Measurements from ENCODE around the gene E4F1. TPM values are rescaled to one million over a fixed set of nuclear protein-coding genes. Genes with fewer than 3 reads are reported as not detected.
A peak's percentile ranks its signal among the peaks of the same experiment; 100 is the strongest.

Gene E4F1
- total RNA-seq, 2 experiments from 2014 or later: 31.8 to 33.8 TPM

GRCh38 chr16:2234813-2235170 lies 11.4 kb downstream of the E4F1 start:
- ATAC-seq (ENCODE audit: poor library complexity): no peak
- H3K36me3 Mint-ChIP-seq (ENCODE audit: low read depth): peaks cover 22% of the 10 kb centered on the region
- no peaks in the 10 kb centered on the region for H3K9me3 Mint-ChIP-seq
- Histone ChIP-seq H3K9me3 (ENCODE audit: control insufficient read depth in 1 of 2, insufficient read depth in 1 of 2, low read length in 2 of 2) (no peaks in the 10 kb centered on the region), H3K4me3 (ENCODE audit: low read length) (no peak overlapping the region), H3K36me3 (ENCODE audit: insufficient read depth, low read length) (peaks cover 50% of the 10 kb centered on the region), H3K4me1 (ENCODE audit: insufficient read depth, low read length) (peaks cover 11% of the 10 kb centered on the region), H3K27me3 (ENCODE audit: control insufficient read depth in 1 of 2, insufficient read depth in 2 of 2, low read length in 2 of 2) (peaks cover 0 to 12% of the 10 kb centered on the region in 2 experiments), H3K27ac (ENCODE audit: low read depth in 1 of 2, low read length in 2 of 2) (no peak overlapping the region)
- ChIA-PET CTCF (no interaction called here), POLR2A (no interaction called here)
- H3K4me3 Mint-ChIP-seq: no peak overlapping the region
- no peaks in the 10 kb centered on the region for H3K4me1 Mint-ChIP-seq (ENCODE audit: low read depth)
- H3K27ac Mint-ChIP-seq: no peak overlapping the region
- peaks cover 4% of the 10 kb centered on the region for H3K27me3 Mint-ChIP-seq
- TF ChIP-seq, protein P1, sequence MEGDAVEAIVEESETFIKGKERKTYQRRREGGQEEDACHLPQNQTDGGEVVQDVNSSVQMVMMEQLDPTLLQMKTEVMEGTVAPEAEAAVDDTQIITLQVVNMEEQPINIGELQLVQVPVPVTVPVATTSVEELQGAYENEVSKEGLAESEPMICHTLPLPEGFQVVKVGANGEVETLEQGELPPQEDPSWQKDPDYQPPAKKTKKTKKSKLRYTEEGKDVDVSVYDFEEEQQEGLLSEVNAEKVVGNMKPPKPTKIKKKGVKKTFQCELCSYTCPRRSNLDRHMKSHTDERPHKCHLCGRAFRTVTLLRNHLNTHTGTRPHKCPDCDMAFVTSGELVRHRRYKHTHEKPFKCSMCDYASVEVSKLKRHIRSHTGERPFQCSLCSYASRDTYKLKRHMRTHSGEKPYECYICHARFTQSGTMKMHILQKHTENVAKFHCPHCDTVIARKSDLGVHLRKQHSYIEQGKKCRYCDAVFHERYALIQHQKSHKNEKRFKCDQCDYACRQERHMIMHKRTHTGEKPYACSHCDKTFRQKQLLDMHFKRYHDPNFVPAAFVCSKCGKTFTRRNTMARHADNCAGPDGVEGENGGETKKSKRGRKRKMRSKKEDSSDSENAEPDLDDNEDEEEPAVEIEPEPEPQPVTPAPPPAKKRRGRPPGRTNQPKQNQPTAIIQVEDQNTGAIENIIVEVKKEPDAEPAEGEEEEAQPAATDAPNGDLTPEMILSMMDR (IDR thresholded peaks at IDR 0.05): no peak
- no peak for DNase-seq
- intact Hi-C loops (cut with DNase I, micrococcal nuclease): no loop called here

GRCh38 chr16:2235234-2235651 lies 11.9 kb downstream of the E4F1 start:
- Histone ChIP-seq H3K4me1 (ENCODE audit: insufficient read depth, low read length) (peaks cover 11% of the 10 kb centered on the region), H3K36me3 (ENCODE audit: insufficient read depth, low read length) (peaks cover 46% of the 10 kb centered on the region), H3K4me3 (ENCODE audit: low read length) (no peak overlapping the region), H3K27ac (ENCODE audit: low read depth in 1 of 2, low read length in 2 of 2) (no peak overlapping the region), H3K27me3 (ENCODE audit: control insufficient read depth in 1 of 2, insufficient read depth in 2 of 2, low read length in 2 of 2) (peaks cover 0 to 12% of the 10 kb centered on the region in 2 experiments), H3K9me3 (ENCODE audit: control insufficient read depth in 1 of 2, insufficient read depth in 1 of 2, low read length in 2 of 2) (no peaks in the 10 kb centered on the region)
- Mint-ChIP-seq H3K27me3 (peaks cover 4% of the 10 kb centered on the region), H3K4me3 (no peak overlapping the region), H3K9me3 (no peaks in the 10 kb centered on the region), H3K4me1 (ENCODE audit: low read depth) (no peaks in the 10 kb centered on the region), H3K36me3 (ENCODE audit: low read depth) (peaks cover 18% of the 10 kb centered on the region), H3K27ac (no peak overlapping the region)
- POLR2A ChIA-PET: interaction anchor here (1.6 kb wide), 1 partner anchor 21 kb away, joined by 4 read pairs; the partner anchor contains the start of gene PGP
- ATAC-seq (ENCODE audit: poor library complexity) (no peak), DNase-seq (no peak)
- CTCF ChIA-PET: no interaction called here
- intact Hi-C loops (cut with DNase I, micrococcal nuclease): no loop called here
- TF ChIP-seq, protein P1 (IDR thresholded peaks at IDR 0.05): no peak

DNA sequence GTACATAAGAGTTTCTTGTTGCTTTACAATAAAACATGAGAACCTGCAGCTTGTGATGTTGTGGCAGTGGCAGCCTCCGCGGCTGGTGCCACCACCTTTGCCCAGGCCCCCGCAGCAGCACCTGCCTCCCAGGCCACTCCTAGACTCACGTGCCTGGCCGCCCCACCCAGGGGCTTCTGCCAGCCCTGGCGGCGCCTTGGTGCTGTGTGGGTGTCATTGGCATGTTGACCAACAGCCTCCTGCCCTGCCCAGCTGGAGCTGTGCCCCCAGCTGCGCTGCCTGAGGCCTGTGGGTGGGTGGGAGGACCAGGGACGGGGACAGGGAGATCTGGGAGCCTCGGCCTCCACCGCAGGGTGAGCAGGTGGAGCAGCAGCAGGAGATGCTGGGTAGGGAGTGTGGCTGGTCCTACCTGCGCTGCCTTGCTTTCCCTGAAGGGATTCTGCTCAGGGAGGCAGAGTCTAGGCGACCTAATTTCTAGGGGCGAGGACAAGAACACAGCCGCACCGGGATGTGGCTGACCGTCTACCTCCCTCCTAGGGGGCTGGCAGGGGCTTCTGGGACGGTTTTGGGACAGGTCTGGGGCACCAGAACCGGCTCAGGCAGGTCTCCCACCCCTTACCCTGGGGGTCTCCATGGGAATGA lies 12.4 kb downstream of the E4F1 start:
- Histone ChIP-seq H3K27ac (ENCODE audit: low read depth in 1 of 2, low read length in 2 of 2) (no peak overlapping the region), H3K27me3 (ENCODE audit: control insufficient read depth in 1 of 2, insufficient read depth in 2 of 2, low read length in 2 of 2) (peaks cover 0 to 12% of the 10 kb centered on the region in 2 experiments), H3K4me1 (ENCODE audit: insufficient read depth, low read length) (peaks cover 11% of the 10 kb centered on the region), H3K36me3 (ENCODE audit: insufficient read depth, low read length) (peaks cover 42% of the 10 kb centered on the region), H3K4me3 (ENCODE audit: low read length) (no peak overlapping the region), H3K9me3 (ENCODE audit: control insufficient read depth in 1 of 2, insufficient read depth in 1 of 2, low read length in 2 of 2) (no peaks in the 10 kb centered on the region)
- TF ChIP-seq, protein P1 (IDR thresholded peaks at IDR 0.05): no peak
- H3K9me3 Mint-ChIP-seq: no peaks in the 10 kb centered on the region
- no peaks in the 10 kb centered on the region for H3K4me1 Mint-ChIP-seq (ENCODE audit: low read depth)
- CTCF ChIA-PET: no interaction called here
- peaks cover 15% of the 10 kb centered on the region for H3K36me3 Mint-ChIP-seq (ENCODE audit: low read depth)
- intact Hi-C loops (cut with DNase I, micrococcal nuclease): no loop called here
- H3K27ac Mint-ChIP-seq: no peak overlapping the region
- DNase-seq (no peak), ATAC-seq (ENCODE audit: poor library complexity) (peak; percentile 9)
- POLR2A ChIA-PET: interaction anchor here (1.6 to 1.9 kb wide), 2 partner anchors 10 to 21 kb away, joined by 4 to 5 read pairs; partner anchors contain the start of gene PGP
- no peak overlapping the region for H3K4me3 Mint-ChIP-seq
- peaks cover 4% of the 10 kb centered on the region for H3K27me3 Mint-ChIP-seq
